H4 (cell line): ENCODE measurements around the gene OPA3. TPM values are rescaled to one million over a fixed set of nuclear protein-coding genes. Genes with fewer than 3 reads are reported as not detected.
"Not testable (repeated sequence)": the region's sequence is repeated elsewhere in the genome, so short reads cannot be mapped to it uniquely, and the experiment has no call there.

Experiments
- DNase-seq: peaks from one replicate; pipeline ENCODE4 v3.0.0-alpha.2; 2015; ENCODE audit warnings: low spot score
- total RNA-seq: library from RNA; depleted of rRNA; stranded (reverse); fragments of >200 nt; shearing (Covaris generic); gene quantifications from 2 replicates; pipeline ENCODE4 v1.2.3, GENCODE V29; 2014; rRNA removed

The OPA3 gene
- total RNA-seq, result 4.8 and 5.3 TPM in 2 replicates

- peak; percentile 99 for DNase-seq
Measured at GRCh38 chr19:45584332-45585157, at the start of gene OPA3. TSS of gene OPA3 (minus strand) at chr19:45584802. CDS start at chr19:45584764, 38 bp downstream.

- peak; percentile 73 for DNase-seq
Measured at GRCh38 chr19:45632468-45633196, 48.0 kb upstream of the OPA3 start.

GRCh38 chr19:45630463-45630862, 45.9 kb upstream of the OPA3 start:
- peak; percentile 69 for DNase-seq

GRCh38 chr19:45629704-45630103, 45.1 kb upstream of the OPA3 start:
- DNase-seq, result no peak

- DNase-seq, result not testable (repeated sequence)
Measured at GRCh38 chr19:45628219-45628618, 43.6 kb upstream of the OPA3 start.

GRCh38 chr19:45623984-45624383, 39.4 kb upstream of the OPA3 start:
- no peak for DNase-seq

GRCh38 chr19:45621976-45622503, 37.4 kb upstream of the OPA3 start:
- DNase-seq, result no peak

GRCh38 chr19:45621389-45621788, 36.8 kb upstream of the OPA3 start:
- no peak for DNase-seq

- no peak for DNase-seq
Measured at GRCh38 chr19:45616704-45617017, 32.1 kb upstream of the OPA3 start.

- peak; percentile 43 for DNase-seq
Measured at GRCh38 chr19:45615795-45616703, 31.4 kb upstream of the OPA3 start.

- not testable (repeated sequence) for DNase-seq
Measured at GRCh38 chr19:45615056-45615455, 30.5 kb upstream of the OPA3 start.

GRCh38 chr19:45613926-45614725, 29.5 kb upstream of the OPA3 start:
- peak; percentile 88 for DNase-seq

- DNase-seq, result no peak
Measured at GRCh38 chr19:45608948-45609347, 24.3 kb upstream of the OPA3 start.

- DNase-seq, result peak; percentile 64
Measured at GRCh38 chr19:45607071-45608029, 22.7 kb upstream of the OPA3 start.

GRCh38 chr19:45601524-45602374, 17.1 kb upstream of the OPA3 start, which contains the start of gene GPR4:
TSS of gene GPR4 (minus strand) at chr19:45602212. CDS start at chr19:45591866, 10,346 bp downstream.
- no peak for DNase-seq

GRCh38 chr19:45601115-45601514, 16.5 kb upstream of the OPA3 start:
- no peak for DNase-seq

GRCh38 chr19:45600340-45600885, 15.8 kb upstream of the OPA3 start:
- no peak for DNase-seq

- no peak for DNase-seq
Measured at GRCh38 chr19:45599286-45599685, 14.7 kb upstream of the OPA3 start.
